HepG2 (cell line): ENCODE results near the gene FBXW8. TPM values are rescaled to one million over a fixed set of nuclear protein-coding genes. Genes with fewer than 3 reads are reported as not detected.

Source experiments
- AKAP8 ChIP-seq: sonication (generic); formaldehyde crosslinking; IDR thresholded peaks from 2 replicates; pipeline ENCODE4 v1.5.1; 2020; ENCODE audit warnings: mild to moderate bottlenecking, missing genetic modification reagents
- DRAP1 ChIP-seq: IDR thresholded peaks from 2 replicates; pipeline ENCODE4 v1.6.1; 2016; ENCODE audit warnings: missing genetic modification reagents, missing compliant biosample characterization
- E2F1 ChIP-seq: sonication (generic); formaldehyde crosslinking; IDR thresholded peaks from 2 replicates; pipeline ENCODE4 v1.5.0; 2020; ENCODE audit warnings: missing genetic modification reagents
- FOXM1 ChIP-seq: sonication (generic); formaldehyde crosslinking; IDR thresholded peaks from 2 replicates; pipeline ENCODE4 v1.5.0; 2020; ENCODE audit warnings: missing genetic modification reagents
- GABPA ChIP-seq, 2 experiments: IDR thresholded peaks; 2 replicates each; pipeline ENCODE4 v1.6.1; 2011 to 2016; ENCODE audit warnings: low read depth in 2 of 2, low read length in 1 of 2, missing biosample characterization in 1 of 2, missing genetic modification characterization in 1 of 2
- HDAC2 ChIP-seq: sonication (generic); formaldehyde crosslinking; IDR thresholded peaks from 2 replicates; pipeline ENCODE4 v1.4.0; 2020; ENCODE audit warnings: missing genetic modification reagents
- HMG20A ChIP-seq: IDR thresholded peaks from 2 replicates; pipeline ENCODE4 v1.6.1; 2016; ENCODE audit warnings: borderline replicate concordance
- MAZ ChIP-seq, 2 experiments: sonication (generic) in 1 of 2; formaldehyde crosslinking in 1 of 2; IDR thresholded peaks; 2 replicates each; pipeline versions ENCODE4 v1.5.0 to v1.6.1; 2012 to 2020; ENCODE audit warnings: low read depth in 2 of 2, mild to moderate bottlenecking in 2 of 2, borderline replicate concordance in 1 of 2, improper control_type of control experiment in 1 of 2, low read length in 1 of 2, missing genetic modification reagents in 1 of 2, moderate library complexity in 1 of 2
- PHF5A ChIP-seq: IDR thresholded peaks from one replicate; pipeline ENCODE4 v1.6.1; 2018; ENCODE audit warnings: low read depth, missing genetic modification reagents; ENCODE audit not compliant: unreplicated experiment
- PLRG1 ChIP-seq: fragments of 450-650 bp; conservative IDR thresholded peaks from 2 replicates; pipeline ENCODE4 v1.6.1; 2016
- SNAPC4 ChIP-seq: sonication (generic); formaldehyde crosslinking; IDR thresholded peaks from 2 replicates; pipeline ENCODE4 v1.4.0; 2020; ENCODE audit warnings: mild to moderate bottlenecking, missing genetic modification reagents
- YY1 ChIP-seq: IDR thresholded peaks from 2 replicates; pipeline ENCODE4 v1.6.1; 2011; ENCODE audit warnings: low read length, low read depth, moderate library complexity, mild to moderate bottlenecking; ENCODE audit not compliant: insufficient read depth, insufficient replicate concordance
- ZMYM4 ChIP-seq: sonication (generic); formaldehyde crosslinking; IDR thresholded peaks from 2 replicates; pipeline ENCODE4 v1.8.1; 2023; ENCODE audit warnings: mild to moderate bottlenecking, missing genetic modification reagents
- ZNF687 ChIP-seq: sonication (generic); formaldehyde crosslinking; IDR thresholded peaks from 2 replicates; pipeline ENCODE4 v1.5.1; 2020; ENCODE audit warnings: mild to moderate bottlenecking, missing genetic modification reagents, moderate library complexity
- polyA plus RNA-seq, 8 experiments: library from polyadenylated mRNA; depleted of rRNA in 3 of 8; stranded (reverse) in 7 of 8; unstranded in 1 of 8; fragments of >200 nt; fragmentation: Illumina TruSeq in 4 of 8; extraction: Trizol in 4 of 8; gene quantifications; 2 replicates each; pipeline versions ENCODE4 v1.2.1 to v1.2.3, GENCODE V29; 2011 to 2016; ENCODE audit warnings: low read depth in 4 of 8, missing spikeins in 1 of 8, mixed read lengths in 1 of 8; ENCODE audit not compliant: insufficient read depth in 1 of 8
- total RNA-seq, 5 experiments: library from RNA; depleted of rRNA; stranded (reverse); fragments of >200 nt; fragmentation: Illumina TruSeq; extraction: Trizol; gene quantifications; 2 replicates each; pipeline ENCODE4 v1.2.3, GENCODE V29; 2016; ENCODE audit warnings: low read depth in 1 of 5

FBXW8 gene
- total and polyA plus RNA-seq, 2 of the 13 experiments (the other 11 are each of a cell fraction or from before 2014, with no cell fraction given): 5.1 to 5.9 TPM

- TF ChIP-seq ZNF687 (CRISPR knock-in tag) (peak; percentile 91), E2F1 (CRISPR knock-in tag) (0 out of 2 replicates have a peak, but pooled peaks have one; percentile 23), FOXM1 (CRISPR knock-in tag) (peak; percentile 81; the same call in 1 of the 2 replicates), DRAP1 (CRISPR knock-in tag) (peak; percentile 70), ZMYM4 (CRISPR knock-in tag) (peak; percentile 75), HMG20A (peak; percentile 38; the same call in 1 of the 2 replicates), SNAPC4 (peak; percentile 51; the same call in 1 of the 2 replicates), YY1 (peak; percentile 44), HDAC2 (peak; percentile 80), GABPA (IDR thresholded peaks at IDR 0.05; ENCODE audit: low read depth, low read length) (no peak), GABPA (CRISPR knock-in tag; IDR thresholded peaks at IDR 0.05; ENCODE audit: low read depth) (0 out of 2 replicates have a peak, but pooled peaks have one; percentile 6), AKAP8 (0 out of 2 replicates have a peak, but pooled peaks have one; percentile 65), MAZ (IDR thresholded peaks at IDR 0.05; ENCODE audit: borderline replicate concordance, low read depth, low read length) (peak; percentile 14; the same call in 1 of the 2 replicates), MAZ (CRISPR knock-in tag; IDR thresholded peaks at IDR 0.05; ENCODE audit: low read depth) (peak; percentile 65; the same call in 1 of the 2 replicates), PLRG1 (no peak), PHF5A (CRISPR knock-in tag) (peak; percentile 50)
Observed at GRCh38 chr12:117045160-117046010, 134.6 kb downstream of the FBXW8 start (continued).
